HepG2 (cell line): Measurements from ENCODE around the gene AARSD1. TPM values are rescaled to one million over a fixed set of nuclear protein-coding genes. Genes with fewer than 3 reads are reported as not detected.

Source experiments
- CBX5 ChIP-seq: sonication (generic); formaldehyde crosslinking; IDR thresholded peaks from 2 replicates; pipeline ENCODE4 v1.4.0; 2020; ENCODE audit warnings: missing genetic modification reagents, borderline replicate concordance
- CEBPG ChIP-seq: IDR thresholded peaks from 2 replicates; pipeline ENCODE4 v1.6.1; 2016
- FOSL2 ChIP-seq: sonication (generic); formaldehyde crosslinking; IDR thresholded peaks from 2 replicates; pipeline ENCODE4 v1.4.0; 2020; ENCODE audit warnings: missing genetic modification reagents
- FOXK1 ChIP-seq: sonication (generic); formaldehyde crosslinking; IDR thresholded peaks from 2 replicates; pipeline ENCODE4 v1.4.0; 2020; ENCODE audit warnings: low read depth, missing genetic modification reagents, borderline replicate concordance
- GATAD2A ChIP-seq: IDR thresholded peaks from 2 replicates; pipeline ENCODE4 v1.6.1; 2016
- KMT2A ChIP-seq: sonication (generic); formaldehyde crosslinking; IDR thresholded peaks from 2 replicates; pipeline ENCODE4 v1.4.0; 2020; ENCODE audit warnings: missing genetic modification reagents
- LCORL ChIP-seq, 2 experiments: fragments of 450-650 bp in 1 of 2; sonication (generic) in 1 of 2; formaldehyde crosslinking in 1 of 2; IDR thresholded peaks; 2 replicates each; pipeline versions ENCODE4 v1.5.0 to v1.6.1; 2017 to 2020; ENCODE audit warnings: antibody characterized with exemption in 1 of 2, missing genetic modification reagents in 1 of 2
- NFE2L1 ChIP-seq: sonication (generic); formaldehyde crosslinking; IDR thresholded peaks from 2 replicates; pipeline ENCODE4 v1.4.0; 2020; ENCODE audit warnings: missing genetic modification reagents, mild to moderate bottlenecking, borderline replicate concordance
- PITX1 ChIP-seq: sonication (generic); formaldehyde crosslinking; IDR thresholded peaks from 2 replicates; pipeline ENCODE4 v1.5.1; 2020; ENCODE audit warnings: mild to moderate bottlenecking, missing genetic modification reagents
- POLR2AphosphoS5 ChIP-seq: IDR thresholded peaks from 2 replicates; pipeline ENCODE4 v1.6.1; 2012; ENCODE audit warnings: low read depth, low read length
- RARG ChIP-seq: sonication (generic); formaldehyde crosslinking; IDR thresholded peaks from 2 replicates; pipeline ENCODE4 v1.4.0; 2020; ENCODE audit warnings: low read depth, mild to moderate bottlenecking, missing genetic modification reagents
- TBL1XR1 ChIP-seq: fragments of 150-350 bp; IDR thresholded peaks from 2 replicates; pipeline ENCODE4 v1.6.1; 2014; ENCODE audit warnings: borderline replicate concordance, low read length; ENCODE audit not compliant: partially characterized antibody
- TGIF2 ChIP-seq: IDR thresholded peaks from 2 replicates; pipeline ENCODE4 v1.6.1; 2016; ENCODE audit warnings: control low read depth, missing compliant biosample characterization
- ZBTB38 ChIP-seq: sonication (generic); formaldehyde crosslinking; IDR thresholded peaks from 2 replicates; pipeline ENCODE4 v1.5.1; 2020; ENCODE audit warnings: mild to moderate bottlenecking, missing genetic modification reagents
- ZBTB42 ChIP-seq: sonication (generic); formaldehyde crosslinking; IDR thresholded peaks from 2 replicates; pipeline ENCODE4 v1.5.0; 2020; ENCODE audit warnings: mild to moderate bottlenecking, missing genetic modification reagents
- ZFP37 ChIP-seq: sonication (generic); formaldehyde crosslinking; IDR thresholded peaks from 2 replicates; pipeline ENCODE4 v1.4.0; 2020; ENCODE audit warnings: missing genetic modification reagents, borderline replicate concordance
- ZFP41 ChIP-seq: sonication (generic); formaldehyde crosslinking; IDR thresholded peaks from 2 replicates; pipeline ENCODE4 v1.4.0; 2020; ENCODE audit warnings: mild to moderate bottlenecking, missing genetic modification reagents, borderline replicate concordance
- ZKSCAN8 ChIP-seq: IDR thresholded peaks from 2 replicates; pipeline ENCODE4 v1.6.1; 2016; ENCODE audit warnings: borderline replicate concordance, missing genetic modification reagents, missing compliant biosample characterization
- ZNF451 ChIP-seq: sonication (generic); formaldehyde crosslinking; IDR thresholded peaks from 2 replicates; pipeline ENCODE4 v1.5.0; 2020; ENCODE audit warnings: mild to moderate bottlenecking, missing genetic modification reagents
- polyA plus RNA-seq, 8 experiments: library from polyadenylated mRNA; depleted of rRNA in 3 of 8; stranded (reverse) in 7 of 8; unstranded in 1 of 8; fragments of >200 nt; fragmentation: Illumina TruSeq in 4 of 8; extraction: Trizol in 4 of 8; gene quantifications; 2 replicates each; pipeline versions ENCODE4 v1.2.1 to v1.2.3, GENCODE V29; 2011 to 2016; ENCODE audit warnings: low read depth in 4 of 8, missing spikeins in 1 of 8, mixed read lengths in 1 of 8; ENCODE audit not compliant: insufficient read depth in 1 of 8
- total RNA-seq, 5 experiments: library from RNA; depleted of rRNA; stranded (reverse); fragments of >200 nt; fragmentation: Illumina TruSeq; extraction: Trizol; gene quantifications; 2 replicates each; pipeline ENCODE4 v1.2.3, GENCODE V29; 2016; ENCODE audit warnings: low read depth in 1 of 5
- TF ChIP-seq, protein P1 (sequence below): fragments of 450-650 bp; IDR thresholded peaks from 2 replicates; pipeline ENCODE4 v1.6.1; 2017
- TF ChIP-seq, protein P2 (sequence below): sonication (generic); formaldehyde crosslinking; IDR thresholded peaks from 2 replicates; pipeline ENCODE4 v1.4.0; 2020; ENCODE audit warnings: missing genetic modification reagents, borderline replicate concordance
- TF ChIP-seq, protein P3 (sequence below): sonication (generic); formaldehyde crosslinking; IDR thresholded peaks from 2 replicates; pipeline ENCODE4 v1.4.0; 2020; ENCODE audit warnings: mild to moderate bottlenecking, missing genetic modification reagents
- TF ChIP-seq, protein P4 (sequence below): sonication (generic); formaldehyde crosslinking; IDR thresholded peaks from 2 replicates; pipeline ENCODE4 v1.5.0; 2020; ENCODE audit warnings: missing genetic modification reagents

Gene AARSD1
- total and polyA plus RNA-seq, 2 of the 13 experiments (the other 11 are each of a cell fraction or from before 2014, with no cell fraction given), result 24.7 to 29.3 TPM

DNA sequence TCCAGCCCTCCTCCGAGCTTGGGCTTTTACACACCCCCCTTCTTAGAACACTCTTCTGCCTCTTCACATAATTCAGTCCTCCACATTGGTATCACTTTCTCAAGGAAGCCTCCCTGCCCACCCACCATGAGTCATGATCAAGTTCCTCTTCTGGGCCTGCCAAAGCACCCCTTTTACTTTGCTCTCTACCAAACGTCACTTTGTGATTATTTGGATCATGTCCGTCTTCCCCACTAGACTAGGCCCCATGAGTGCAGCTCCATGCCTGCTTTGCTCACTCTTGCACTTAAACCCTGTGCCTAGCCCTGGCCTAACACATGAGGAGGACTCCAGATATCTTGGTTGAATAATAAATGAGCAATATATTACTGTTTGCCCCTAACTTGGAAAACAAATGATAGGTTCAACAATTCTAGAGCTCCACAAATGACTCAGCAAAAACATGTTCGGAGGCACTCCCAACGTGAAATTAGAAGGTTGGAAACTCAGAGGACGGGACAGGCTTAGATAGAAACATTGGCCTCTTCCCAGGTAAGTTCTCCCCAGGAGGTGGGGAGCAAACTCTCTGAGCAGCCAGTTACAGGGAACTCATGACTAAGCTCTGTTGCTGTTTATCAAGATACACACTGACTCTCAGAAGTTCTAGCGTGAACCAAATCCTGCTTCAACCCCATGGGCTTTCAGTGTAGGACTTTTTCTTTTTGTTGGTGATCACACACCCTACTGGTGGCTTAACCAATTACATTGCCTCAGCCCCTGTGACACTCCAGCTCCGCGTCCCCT lies 35.3 kb downstream of the AARSD1 start (continued):
- TF ChIP-seq ZBTB42 (0 out of 2 replicates have a peak, but pooled peaks have one; percentile 48), NFE2L1 (CRISPR knock-in tag) (peak; percentile 89; the same call in 1 of the 2 replicates), ZNF451 (CRISPR knock-in tag) (0 out of 2 replicates have a peak, but pooled peaks have one; percentile 36), ZFP37 (CRISPR knock-in tag) (0 out of 2 replicates have a peak, but pooled peaks have one; percentile 27), PITX1 (CRISPR knock-in tag) (peak; percentile 55; the same call in 1 of the 2 replicates), KMT2A (peak; percentile 63; the same call in 1 of the 2 replicates), ZKSCAN8 (CRISPR knock-in tag) (peak; percentile 81; the same call in 1 of the 2 replicates), FOXK1 (CRISPR knock-in tag) (peak; percentile 68; the same call in 1 of the 2 replicates), ZFP41 (0 out of 2 replicates have a peak, but pooled peaks have one; percentile 40), TBL1XR1 (peak; percentile 30), ZBTB38 (peak; percentile 78; the same call in 1 of the 2 replicates), CBX5 (CRISPR knock-in tag) (0 out of 2 replicates have a peak, but pooled peaks have one; percentile 27), RARG (no peak), TGIF2 (no peak), POLR2AphosphoS5 (no peak), GATAD2A (CRISPR knock-in tag) (peak; percentile 71), LCORL (IDR thresholded peaks at IDR 0.05) (no peak), LCORL (CRISPR knock-in tag; IDR thresholded peaks at IDR 0.05) (peak; percentile 76), FOSL2 (CRISPR knock-in tag) (peak; percentile 66), CEBPG (peak; percentile 36; the same call in 1 of the 2 replicates)
- TF ChIP-seq, protein P1, sequence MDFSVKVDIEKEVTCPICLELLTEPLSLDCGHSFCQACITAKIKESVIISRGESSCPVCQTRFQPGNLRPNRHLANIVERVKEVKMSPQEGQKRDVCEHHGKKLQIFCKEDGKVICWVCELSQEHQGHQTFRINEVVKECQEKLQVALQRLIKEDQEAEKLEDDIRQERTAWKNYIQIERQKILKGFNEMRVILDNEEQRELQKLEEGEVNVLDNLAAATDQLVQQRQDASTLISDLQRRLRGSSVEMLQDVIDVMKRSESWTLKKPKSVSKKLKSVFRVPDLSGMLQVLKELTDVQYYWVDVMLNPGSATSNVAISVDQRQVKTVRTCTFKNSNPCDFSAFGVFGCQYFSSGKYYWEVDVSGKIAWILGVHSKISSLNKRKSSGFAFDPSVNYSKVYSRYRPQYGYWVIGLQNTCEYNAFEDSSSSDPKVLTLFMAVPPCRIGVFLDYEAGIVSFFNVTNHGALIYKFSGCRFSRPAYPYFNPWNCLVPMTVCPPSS, result no peak
- TF ChIP-seq, protein P2, sequence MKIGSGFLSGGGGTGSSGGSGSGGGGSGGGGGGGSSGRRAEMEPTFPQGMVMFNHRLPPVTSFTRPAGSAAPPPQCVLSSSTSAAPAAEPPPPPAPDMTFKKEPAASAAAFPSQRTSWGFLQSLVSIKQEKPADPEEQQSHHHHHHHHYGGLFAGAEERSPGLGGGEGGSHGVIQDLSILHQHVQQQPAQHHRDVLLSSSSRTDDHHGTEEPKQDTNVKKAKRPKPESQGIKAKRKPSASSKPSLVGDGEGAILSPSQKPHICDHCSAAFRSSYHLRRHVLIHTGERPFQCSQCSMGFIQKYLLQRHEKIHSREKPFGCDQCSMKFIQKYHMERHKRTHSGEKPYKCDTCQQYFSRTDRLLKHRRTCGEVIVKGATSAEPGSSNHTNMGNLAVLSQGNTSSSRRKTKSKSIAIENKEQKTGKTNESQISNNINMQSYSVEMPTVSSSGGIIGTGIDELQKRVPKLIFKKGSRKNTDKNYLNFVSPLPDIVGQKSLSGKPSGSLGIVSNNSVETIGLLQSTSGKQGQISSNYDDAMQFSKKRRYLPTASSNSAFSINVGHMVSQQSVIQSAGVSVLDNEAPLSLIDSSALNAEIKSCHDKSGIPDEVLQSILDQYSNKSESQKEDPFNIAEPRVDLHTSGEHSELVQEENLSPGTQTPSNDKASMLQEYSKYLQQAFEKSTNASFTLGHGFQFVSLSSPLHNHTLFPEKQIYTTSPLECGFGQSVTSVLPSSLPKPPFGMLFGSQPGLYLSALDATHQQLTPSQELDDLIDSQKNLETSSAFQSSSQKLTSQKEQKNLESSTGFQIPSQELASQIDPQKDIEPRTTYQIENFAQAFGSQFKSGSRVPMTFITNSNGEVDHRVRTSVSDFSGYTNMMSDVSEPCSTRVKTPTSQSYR (CRISPR knock-in tag), result 0 out of 2 replicates have a peak, but pooled peaks have one; percentile 34
- TF ChIP-seq, protein P3, sequence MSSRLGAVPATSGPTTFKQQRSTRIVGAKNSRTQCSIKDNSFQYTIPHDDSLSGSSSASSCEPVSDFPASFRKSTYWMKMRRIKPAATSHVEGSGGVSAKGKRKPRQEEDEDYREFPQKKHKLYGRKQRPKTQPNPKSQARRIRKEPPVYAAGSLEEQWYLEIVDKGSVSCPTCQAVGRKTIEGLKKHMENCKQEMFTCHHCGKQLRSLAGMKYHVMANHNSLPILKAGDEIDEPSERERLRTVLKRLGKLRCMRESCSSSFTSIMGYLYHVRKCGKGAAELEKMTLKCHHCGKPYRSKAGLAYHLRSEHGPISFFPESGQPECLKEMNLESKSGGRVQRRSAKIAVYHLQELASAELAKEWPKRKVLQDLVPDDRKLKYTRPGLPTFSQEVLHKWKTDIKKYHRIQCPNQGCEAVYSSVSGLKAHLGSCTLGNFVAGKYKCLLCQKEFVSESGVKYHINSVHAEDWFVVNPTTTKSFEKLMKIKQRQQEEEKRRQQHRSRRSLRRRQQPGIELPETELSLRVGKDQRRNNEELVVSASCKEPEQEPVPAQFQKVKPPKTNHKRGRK (CRISPR knock-in tag), result 0 out of 2 replicates have a peak, but pooled peaks have one; percentile 26
- TF ChIP-seq, protein P4, sequence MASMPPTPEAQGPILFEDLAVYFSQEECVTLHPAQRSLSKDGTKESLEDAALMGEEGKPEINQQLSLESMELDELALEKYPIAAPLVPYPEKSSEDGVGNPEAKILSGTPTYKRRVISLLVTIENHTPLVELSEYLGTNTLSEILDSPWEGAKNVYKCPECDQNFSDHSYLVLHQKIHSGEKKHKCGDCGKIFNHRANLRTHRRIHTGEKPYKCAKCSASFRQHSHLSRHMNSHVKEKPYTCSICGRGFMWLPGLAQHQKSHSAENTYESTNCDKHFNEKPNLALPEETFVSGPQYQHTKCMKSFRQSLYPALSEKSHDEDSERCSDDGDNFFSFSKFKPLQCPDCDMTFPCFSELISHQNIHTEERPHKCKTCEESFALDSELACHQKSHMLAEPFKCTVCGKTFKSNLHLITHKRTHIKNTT, result no peak
